ENCODE results near the gene TMEM141.
"Not testable (repeated sequence)": the region's sequence is repeated elsewhere in the genome, so short reads cannot be mapped to it uniquely, and the experiment has no call there.

Gene TMEM141

DNA sequence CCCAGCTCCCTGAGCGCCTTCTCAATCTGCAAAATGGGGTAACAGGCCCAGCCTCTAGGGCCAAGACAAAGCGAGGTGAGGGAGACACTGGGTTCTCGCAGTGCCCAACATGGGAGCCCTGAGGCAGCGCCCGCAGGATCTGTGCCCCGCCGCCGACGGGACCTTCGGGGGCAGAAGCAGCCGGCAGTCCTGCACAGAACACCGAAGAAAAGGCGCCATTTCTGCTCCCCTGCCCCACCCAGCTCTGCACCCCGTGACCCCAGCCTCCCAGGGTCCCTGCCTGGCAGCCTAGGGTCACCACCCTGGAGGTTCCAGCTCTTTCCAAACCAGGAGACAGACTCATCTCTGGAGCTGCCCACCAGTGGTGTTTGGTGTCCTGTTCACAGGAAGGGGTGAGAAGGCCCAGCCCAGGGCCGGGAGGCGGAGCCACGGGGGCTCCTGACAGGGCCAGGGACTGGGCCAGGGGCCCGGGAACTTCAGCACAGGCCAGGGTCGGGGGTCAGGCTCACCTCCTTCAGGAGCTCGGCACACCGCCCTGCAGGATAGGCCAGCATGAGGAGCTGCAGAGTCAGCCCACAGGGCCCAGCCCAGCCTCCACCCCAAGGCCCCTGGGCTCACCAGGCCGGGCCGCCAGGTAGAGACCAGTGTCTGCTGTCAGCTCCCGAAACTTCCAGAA, 36.4 kb upstream of the TMEM141 start:
- DNase-seq (ENCODE audit: insufficient read length, low spot score) (no peak), FAIRE-seq (no peak)

GRCh38 chr9:136755302-136756133, 35.6 kb upstream of the TMEM141 start:
- not testable (repeated sequence) for DNase-seq (ENCODE audit: insufficient read length, low spot score); FAIRE-seq

- DNase-seq (ENCODE audit: insufficient read length, low spot score), result no peak
- FAIRE-seq, result no peak
These were observed 35.1 kb upstream of the TMEM141 start for GRCh38 chr9:136756134-136756438.

- DNase-seq (ENCODE audit: insufficient read length, low spot score), result no peak
- FAIRE-seq, result no peak
These were observed 34.3 kb upstream of the TMEM141 start for GRCh38 chr9:136756836-136757235.

GRCh38 chr9:136757328-136757727, 33.8 kb upstream of the TMEM141 start:
- FAIRE-seq, result no peak
- no peak for DNase-seq (ENCODE audit: insufficient read length, low spot score)

GRCh38 chr9:136757751-136758140, 33.4 kb upstream of the TMEM141 start:
- DNase-seq (ENCODE audit: insufficient read length, low spot score) (no peak), FAIRE-seq (no peak)

DNA sequence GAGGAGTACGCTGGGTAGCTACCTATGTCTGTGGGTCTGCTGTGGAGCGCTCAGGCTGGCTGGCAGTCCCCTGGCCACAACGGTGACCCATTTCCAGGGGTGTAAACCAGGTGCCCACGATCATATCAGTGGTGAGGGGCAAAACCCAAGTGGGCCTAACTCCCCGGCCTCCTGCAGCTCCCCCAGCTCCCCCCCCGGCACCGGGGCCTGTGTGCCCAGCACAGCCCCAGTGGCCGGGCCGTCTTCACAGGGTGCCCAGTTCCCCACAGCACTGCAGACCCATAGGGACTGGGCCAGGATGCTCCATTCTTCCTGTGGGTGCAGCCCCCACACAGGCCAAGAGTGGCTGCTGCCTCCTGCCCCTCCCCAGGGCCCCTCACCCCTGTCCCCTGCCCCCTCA, 32.1 kb upstream of the TMEM141 start:
- DNase-seq (ENCODE audit: insufficient read length, low spot score), result no peak
- no peak for FAIRE-seq

GRCh38 chr9:136759436-136760325, 31.5 kb upstream of the TMEM141 start:
- DNase-seq (ENCODE audit: insufficient read length, low spot score), result no peak
- no peak for FAIRE-seq

DNA sequence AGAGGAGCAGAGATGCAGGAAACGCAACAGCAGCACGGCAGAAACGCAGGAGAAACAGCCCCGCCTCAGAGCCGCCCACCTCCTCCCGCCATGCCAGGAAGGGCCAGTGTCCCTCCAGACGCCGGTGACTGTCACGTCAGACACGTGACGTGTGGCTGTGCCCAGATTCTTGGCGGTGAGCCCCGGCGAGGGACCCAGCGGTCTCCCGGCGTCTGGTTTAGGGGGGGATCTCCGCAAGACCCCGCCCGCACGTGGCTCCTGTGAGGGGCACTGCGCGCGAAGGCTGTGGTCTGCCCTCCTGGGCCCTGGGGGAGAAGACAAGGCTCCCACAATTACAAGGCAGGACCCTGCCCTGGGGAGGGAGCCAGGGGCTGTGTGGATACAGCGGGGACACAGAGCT, 30.7 kb upstream of the TMEM141 start:
- DNase-seq (ENCODE audit: insufficient read length, low spot score) (no peak), FAIRE-seq (no peak)

- FAIRE-seq, result peak; percentile 57
- DNase-seq (ENCODE audit: insufficient read length, low spot score), result not testable (repeated sequence)
These were observed 30.2 kb upstream of the TMEM141 start for GRCh38 chr9:136760834-136761544.

DNA sequence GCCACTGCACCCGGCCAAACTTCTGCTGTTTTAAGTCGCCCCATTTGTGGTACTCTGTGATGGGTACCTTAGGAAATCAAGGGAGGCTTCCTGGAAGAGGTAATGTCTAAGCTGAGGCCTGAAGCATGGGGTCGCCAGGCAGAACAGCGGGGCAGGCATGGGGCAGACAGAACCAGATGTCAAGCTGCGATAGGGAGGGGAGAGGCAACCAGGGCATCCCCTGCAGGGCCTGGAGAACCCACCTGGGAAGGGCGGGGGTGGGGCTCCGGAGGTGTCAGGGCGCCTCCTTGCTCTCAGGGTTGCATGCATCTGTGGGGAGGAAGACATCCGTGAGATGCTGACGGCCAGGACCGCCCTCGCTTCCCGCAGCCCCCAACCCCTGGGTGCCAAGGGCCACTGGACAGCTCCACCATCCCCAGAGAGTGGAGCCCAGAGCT, 29.6 kb upstream of the TMEM141 start:
- DNase-seq (ENCODE audit: insufficient read length, low spot score), result no peak
- no peak for FAIRE-seq

DNA sequence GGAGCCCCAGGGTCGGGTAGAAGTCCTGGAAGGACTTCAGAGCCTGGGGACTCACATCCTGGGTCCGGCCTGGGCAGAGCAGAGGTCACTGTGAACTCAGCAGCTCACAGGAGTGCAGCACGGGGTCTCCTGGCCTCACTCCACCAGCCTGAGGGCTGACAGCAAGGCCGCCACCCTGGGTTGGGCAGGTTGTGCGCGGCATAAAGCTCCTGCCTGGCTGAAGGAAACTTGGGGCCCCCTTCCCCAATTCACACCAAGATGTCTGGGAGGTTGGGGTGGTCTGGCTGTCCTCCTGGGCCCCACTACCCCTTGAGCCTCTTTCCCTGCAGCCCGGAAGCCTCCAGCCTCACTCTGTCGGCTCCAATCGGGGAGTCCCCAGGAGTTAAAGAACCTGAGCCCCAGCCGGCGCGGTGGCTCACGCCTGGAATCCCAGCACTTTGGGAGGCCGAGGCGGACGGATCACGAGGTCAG, 28.9 kb upstream of the TMEM141 start:
- no peak for FAIRE-seq
- DNase-seq (ENCODE audit: insufficient read length, low spot score), result no peak

- DNase-seq (ENCODE audit: insufficient read length, low spot score) (no peak), FAIRE-seq (no peak)
These were observed 28.1 kb upstream of the TMEM141 start for GRCh38 chr9:136762915-136763648.

DNA sequence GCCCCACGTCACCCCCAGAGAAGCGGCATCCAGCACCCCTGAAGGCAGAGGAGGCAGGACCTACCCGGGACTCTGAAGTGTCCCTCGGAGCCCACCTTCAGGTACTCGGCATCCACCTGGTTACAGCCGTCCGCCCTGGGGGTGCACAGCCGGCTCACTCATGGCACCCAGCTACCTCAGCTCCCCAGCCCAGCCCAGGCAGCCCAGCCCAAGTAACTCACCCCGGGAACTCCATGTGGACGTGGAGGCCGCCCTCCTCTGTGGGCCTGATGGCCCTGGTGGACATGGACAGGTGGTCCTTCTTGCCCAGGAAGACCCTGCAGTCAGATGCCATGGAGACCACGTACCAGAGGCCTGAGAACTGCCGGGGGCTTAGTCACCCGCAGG, 27.5 kb upstream of the TMEM141 start:
- DNase-seq (ENCODE audit: insufficient read length, low spot score) (no peak), FAIRE-seq (no peak)

DNA sequence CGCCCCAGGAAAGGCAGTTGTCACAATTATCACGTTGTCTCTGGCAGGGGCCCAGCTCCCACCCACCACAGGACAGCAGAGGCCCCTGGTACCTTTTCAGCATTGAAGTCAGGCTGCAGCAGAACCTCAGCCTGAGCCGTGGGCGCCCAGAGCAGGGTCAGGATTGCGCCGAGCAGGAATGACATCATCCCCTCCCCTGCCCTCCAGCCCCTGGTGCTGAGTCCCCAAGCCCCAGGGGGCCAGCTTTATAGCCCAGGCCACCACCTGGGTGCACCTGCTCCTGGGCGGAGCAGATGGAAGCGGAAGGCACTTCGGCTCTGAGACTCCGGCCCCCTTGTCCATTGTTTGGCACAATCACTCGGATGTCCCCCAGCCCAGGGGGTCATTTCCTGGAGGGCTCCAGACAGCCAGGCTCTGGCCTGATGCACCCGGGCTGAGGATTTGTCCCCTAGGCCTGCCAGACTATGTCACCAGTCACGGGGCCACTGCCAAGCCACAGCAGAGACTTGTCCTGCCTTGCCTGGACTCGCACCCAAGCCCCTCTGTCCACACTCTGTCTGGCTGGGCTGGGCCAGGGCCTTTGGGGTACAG, 26.7 kb upstream of the TMEM141 start, which contains the start of gene LCN15:
Gene LCN15, minus strand, starts transcription at position 218 of the 591 bp plus-strand sequence. Its CDS starts 30 bp downstream, at position 188.
- no peak for FAIRE-seq
- DNase-seq (ENCODE audit: insufficient read length, low spot score), result no peak

- DNase-seq (ENCODE audit: insufficient read length, low spot score) (no peak), FAIRE-seq (no peak)
These were observed 26.1 kb upstream of the TMEM141 start for GRCh38 chr9:136765041-136765440.

DNA sequence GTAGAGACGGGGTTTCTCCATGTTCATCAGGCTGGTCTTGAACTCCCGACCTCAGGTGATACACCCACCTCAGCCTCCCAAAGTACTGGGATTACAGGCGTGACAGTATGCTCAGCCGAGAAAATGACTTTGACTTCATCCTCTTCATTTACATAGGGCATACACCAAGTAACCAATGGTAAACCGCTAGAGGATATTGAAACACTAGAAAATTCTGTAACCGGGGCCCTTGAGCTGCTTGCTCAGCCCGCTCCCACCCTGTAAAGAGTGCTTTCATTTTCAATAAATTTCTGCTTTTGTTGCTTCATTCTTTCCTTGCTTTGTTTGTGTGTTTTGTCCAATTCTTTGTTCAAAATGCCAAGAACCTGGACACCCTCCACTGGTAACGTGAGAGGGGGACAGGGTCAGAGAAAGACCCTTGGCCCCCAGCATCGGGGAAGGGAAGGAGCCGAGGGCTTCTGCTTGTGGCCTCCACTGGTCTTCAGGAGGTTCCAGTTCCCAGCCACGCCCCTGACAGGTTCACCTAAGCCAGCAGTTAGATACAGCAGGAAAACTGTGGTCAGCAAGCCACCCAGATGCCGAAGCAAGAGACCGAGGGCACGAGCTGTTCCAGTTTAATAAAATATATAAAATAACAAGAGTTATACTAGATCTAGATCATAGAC, 25.3 kb upstream of the TMEM141 start:
- DNase-seq (ENCODE audit: insufficient read length, low spot score), result not testable (repeated sequence)
- peak; percentile 69 for FAIRE-seq

- FAIRE-seq, result peak; percentile 88
- not testable (repeated sequence) for DNase-seq (ENCODE audit: insufficient read length, low spot score)
These were observed 24.6 kb upstream of the TMEM141 start for GRCh38 chr9:136766410-136767120.

Data from GM19239 (cell line).